Posterior cingulate gyrus (tissue), 11 donors: ENCODE results near the gene MROH9.
"Not testable (repeated sequence)": the region's sequence is repeated elsewhere in the genome, so short reads cannot be mapped to it uniquely, and the experiment has no call there.

Source experiments
- DNase-seq, 10 donors: peaks; one replicate each; pipeline versions ENCODE4 v3.0.0 to v3.0.0-alpha.2; 2020 to 2021; ENCODE audit warnings: mixed read lengths in 3 of 10
- intact Hi-C: fragments of 100-400 bp; cut with DNase I; formaldehyde crosslinking; loops from one replicate; pipeline ENCODE4 v1.15.1; 2023

MROH9 gene

GRCh38 chr1:170935231-170935630, at the start of gene MROH9:
Gene MROH9 (plus strand): TSS chr1:170935534. CDS start chr1:170945557, 10,023 bp downstream.
- intact Hi-C loops = no loop called here

GRCh38 chr1:170885551-170885950, 49.8 kb upstream of the MROH9 start:
- intact Hi-C loops = loop anchor here (10.0 kb wide), 1 partner anchor 201 kb away; no protein-coding TSS in a partner anchor
- DNase-seq = no peak

More at GRCh38 chr1:170935231-170935630, at the start of gene MROH9:
- no peak for DNase-seq

- no peak for DNase-seq
- intact Hi-C loops = loop anchor here (10.0 kb wide), 1 partner anchor 202 kb away; no protein-coding TSS in a partner anchor
These were observed 48.9 kb upstream of the MROH9 start for GRCh38 chr1:170886460-170886859.

- intact Hi-C loops = loop anchor here (10.0 kb wide), 1 partner anchor 203 kb away; no protein-coding TSS in a partner anchor
- no peak for DNase-seq
These were observed 47.6 kb upstream of the MROH9 start for GRCh38 chr1:170887726-170888125.

GRCh38 chr1:170891872-170892271, 43.5 kb upstream of the MROH9 start:
- no peak for DNase-seq
- intact Hi-C loops = no loop called here

GRCh38 chr1:170893655-170894297, 41.6 kb upstream of the MROH9 start:
- intact Hi-C loops = no loop called here
- peak in 2 of 10 donors; percentile 6 to 50 for DNase-seq

- DNase-seq = no peak
- intact Hi-C loops = no loop called here
These were observed 31.4 kb upstream of the MROH9 start for GRCh38 chr1:170903961-170904360.

GRCh38 chr1:170908942-170909341, 26.4 kb upstream of the MROH9 start:
- DNase-seq = no peak
- intact Hi-C loops = no loop called here

GRCh38 chr1:170910273-170910672, 25.1 kb upstream of the MROH9 start:
- intact Hi-C loops = no loop called here

GRCh38 chr1:170917373-170917772, 18.0 kb upstream of the MROH9 start:
- intact Hi-C loops = no loop called here
- DNase-seq = no peak

More at GRCh38 chr1:170910273-170910672, 25.1 kb upstream of the MROH9 start:
- no peak for DNase-seq

GRCh38 chr1:170924656-170925055, 10.7 kb upstream of the MROH9 start:
- intact Hi-C loops = loop anchor here (10.0 kb wide), 1 partner anchor 1000 kb away; no protein-coding TSS in a partner anchor
- DNase-seq = not testable (repeated sequence)

- intact Hi-C loops = loop anchor here (10.0 kb wide), 1 partner anchor 1003 kb away; no protein-coding TSS in a partner anchor
These were observed 7.1 kb upstream of the MROH9 start for GRCh38 chr1:170927955-170928840.

GRCh38 chr1:170929412-170929834, 5.9 kb upstream of the MROH9 start:
- intact Hi-C loops = loop anchor here (10.0 kb wide), 1 partner anchor 1005 kb away; no protein-coding TSS in a partner anchor
- no peak for DNase-seq

More at GRCh38 chr1:170927955-170928840, 7.1 kb upstream of the MROH9 start:
- DNase-seq = no peak

GRCh38 chr1:170929835-170930554, 5.3 kb upstream of the MROH9 start:
- peak in 5 of 10 donors; percentile 7 to 70 (median 11) for DNase-seq
- intact Hi-C loops = loop anchor here (10.0 kb wide), 1 partner anchor 1005 kb away; no protein-coding TSS in a partner anchor

- DNase-seq = peak in 1 of 10 donors; percentile 25
- intact Hi-C loops = no loop called here
These were observed 3.7 kb upstream of the MROH9 start for GRCh38 chr1:170931650-170932049.

- intact Hi-C loops = no loop called here
- no peak for DNase-seq
These were observed 3.1 kb upstream of the MROH9 start for GRCh38 chr1:170932236-170932635.

GRCh38 chr1:170938281-170938680, 2.9 kb downstream of the MROH9 start:
- DNase-seq = no peak
- intact Hi-C loops = no loop called here

- intact Hi-C loops = no loop called here
- DNase-seq = no peak
These were observed 4.1 kb downstream of the MROH9 start for GRCh38 chr1:170939476-170939875.

GRCh38 chr1:170951744-170952143, 16.4 kb downstream of the MROH9 start:
- intact Hi-C loops, DNase-seq: not testable (repeated sequence)

- intact Hi-C loops = no loop called here
- no peak for DNase-seq
These were observed 24.1 kb downstream of the MROH9 start for GRCh38 chr1:170959385-170959784.
